HG03442 (cell line): ENCODE results near the gene ZNF428.

Source experiments
- ATAC-seq: cut with Tn5 transposase; IDR thresholded peaks from one replicate; pipeline ENCODE4 v1.9.1; 2021; ENCODE audit warnings: mild to moderate bottlenecking, moderate library complexity; ENCODE audit not compliant: unreplicated experiment

ZNF428 gene

DNA sequence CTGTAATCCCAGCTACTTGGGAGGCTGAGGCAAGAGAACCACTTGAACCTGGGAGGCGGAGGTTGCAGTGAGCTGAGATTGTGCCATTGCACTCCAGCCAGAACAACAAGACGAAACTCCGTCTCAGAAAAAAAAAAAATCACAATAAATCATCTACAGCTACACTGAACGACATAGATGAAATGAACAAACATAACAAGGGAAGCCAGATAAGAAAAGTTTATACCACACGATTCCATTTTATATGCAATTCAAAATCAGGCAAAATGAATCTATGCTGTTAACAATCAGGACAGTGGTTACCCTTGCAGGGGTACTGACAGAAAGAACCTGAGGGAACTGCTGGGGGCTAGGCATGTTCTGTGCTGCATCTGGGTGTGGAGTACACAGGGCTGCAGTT, 49.8 kb downstream of the ZNF428 start:
- no peak for ATAC-seq

DNA sequence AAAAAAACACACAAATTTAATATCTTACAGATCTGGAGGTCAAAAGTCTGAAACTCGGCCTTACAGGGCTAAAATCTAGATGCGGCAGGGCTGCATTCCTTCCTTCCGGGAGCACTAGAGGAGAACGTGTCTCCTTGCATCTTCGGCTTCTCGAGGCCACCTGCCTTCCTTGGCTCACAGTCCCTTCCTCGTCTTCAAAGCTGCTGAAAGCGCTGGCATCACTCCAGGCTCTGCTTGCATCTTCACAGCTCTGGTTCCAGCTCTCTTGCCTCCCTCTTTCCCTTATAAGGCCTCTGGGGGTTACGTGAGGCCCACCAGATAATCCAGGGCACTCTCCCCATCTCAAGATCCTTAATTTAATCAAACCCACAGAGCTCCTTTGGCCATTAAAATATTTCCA, 54.6 kb downstream of the ZNF428 start:
- no peak for ATAC-seq

DNA sequence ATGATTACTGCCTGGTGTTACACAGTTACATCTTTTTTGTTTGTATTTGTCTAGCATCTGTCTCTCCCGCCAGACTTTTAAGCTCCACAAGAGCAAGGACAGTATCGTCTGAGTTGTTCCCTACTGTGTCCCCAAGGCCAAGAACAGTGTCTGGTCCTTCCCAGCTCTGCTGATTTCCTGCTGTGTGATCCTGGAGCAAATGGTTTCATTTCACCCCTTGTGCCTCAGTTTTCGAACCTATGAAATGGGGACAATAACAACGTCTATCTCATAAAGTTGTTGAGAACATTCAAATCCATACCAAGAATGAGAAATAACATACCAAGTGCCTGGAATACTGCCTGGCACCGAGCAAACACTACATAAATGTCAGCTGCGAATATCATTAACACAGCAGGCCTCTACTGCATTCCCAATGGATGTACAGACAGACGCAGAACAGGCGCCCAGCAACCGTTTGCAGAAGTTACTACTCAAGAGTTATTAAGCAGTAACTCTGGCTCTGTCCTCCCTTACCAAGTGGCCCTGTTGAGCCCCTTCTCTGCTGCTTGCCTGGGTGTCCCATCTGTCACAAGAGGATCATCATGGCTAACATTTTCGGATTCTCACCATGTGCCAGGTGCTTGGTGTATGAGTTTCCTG, 55.5 kb downstream of the ZNF428 start:
- no peak for ATAC-seq

DNA sequence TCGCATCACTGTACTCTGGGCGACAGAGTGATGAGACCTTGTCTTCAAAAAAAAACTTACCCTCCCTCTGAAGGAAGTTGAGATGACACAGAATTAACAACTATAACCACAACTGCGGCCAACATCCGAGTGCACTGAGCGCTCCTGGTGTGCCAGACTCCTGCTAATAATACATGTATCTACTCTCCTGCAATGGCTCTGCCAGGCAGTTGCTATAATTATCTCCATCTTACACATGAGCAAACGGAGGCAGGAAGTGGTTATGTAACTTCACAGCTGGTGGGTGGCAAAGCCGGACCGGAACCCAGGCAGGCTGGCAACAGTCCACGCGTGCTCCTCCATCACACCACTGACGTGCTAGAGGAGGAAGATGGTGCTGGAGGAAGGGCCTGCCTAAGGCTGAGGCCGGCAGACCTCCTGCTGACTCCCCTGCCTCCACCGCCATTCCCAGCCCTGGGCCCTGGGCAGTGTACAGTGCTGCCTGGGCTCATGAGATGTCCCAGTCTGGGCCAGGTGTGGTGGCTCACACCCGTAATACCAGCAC, 56.7 kb downstream of the ZNF428 start:
- peak; percentile 74 for ATAC-seq

DNA sequence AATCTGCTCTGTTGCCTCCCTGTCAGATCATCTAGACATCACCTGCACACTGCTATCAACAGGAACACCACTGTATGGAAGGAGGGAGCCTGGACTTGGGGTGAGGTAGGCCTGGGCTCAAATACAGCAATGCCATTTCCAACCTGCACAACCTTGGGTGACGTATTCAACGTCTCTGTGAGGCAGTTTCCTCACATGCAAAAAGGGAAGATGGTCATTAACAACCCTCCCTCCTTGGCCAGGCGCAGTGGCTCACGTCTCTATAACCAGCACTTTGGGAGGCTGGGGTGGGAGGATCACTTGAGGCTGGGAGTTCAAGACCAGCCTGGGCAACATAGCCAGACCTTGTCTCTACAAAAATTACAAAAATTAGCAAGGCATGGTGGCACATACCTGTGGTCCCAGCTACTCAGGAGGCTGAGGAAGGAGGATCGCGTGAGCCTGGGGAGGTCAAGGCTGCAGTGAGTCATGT, 57.2 kb downstream of the ZNF428 start:
- ATAC-seq: no peak

DNA sequence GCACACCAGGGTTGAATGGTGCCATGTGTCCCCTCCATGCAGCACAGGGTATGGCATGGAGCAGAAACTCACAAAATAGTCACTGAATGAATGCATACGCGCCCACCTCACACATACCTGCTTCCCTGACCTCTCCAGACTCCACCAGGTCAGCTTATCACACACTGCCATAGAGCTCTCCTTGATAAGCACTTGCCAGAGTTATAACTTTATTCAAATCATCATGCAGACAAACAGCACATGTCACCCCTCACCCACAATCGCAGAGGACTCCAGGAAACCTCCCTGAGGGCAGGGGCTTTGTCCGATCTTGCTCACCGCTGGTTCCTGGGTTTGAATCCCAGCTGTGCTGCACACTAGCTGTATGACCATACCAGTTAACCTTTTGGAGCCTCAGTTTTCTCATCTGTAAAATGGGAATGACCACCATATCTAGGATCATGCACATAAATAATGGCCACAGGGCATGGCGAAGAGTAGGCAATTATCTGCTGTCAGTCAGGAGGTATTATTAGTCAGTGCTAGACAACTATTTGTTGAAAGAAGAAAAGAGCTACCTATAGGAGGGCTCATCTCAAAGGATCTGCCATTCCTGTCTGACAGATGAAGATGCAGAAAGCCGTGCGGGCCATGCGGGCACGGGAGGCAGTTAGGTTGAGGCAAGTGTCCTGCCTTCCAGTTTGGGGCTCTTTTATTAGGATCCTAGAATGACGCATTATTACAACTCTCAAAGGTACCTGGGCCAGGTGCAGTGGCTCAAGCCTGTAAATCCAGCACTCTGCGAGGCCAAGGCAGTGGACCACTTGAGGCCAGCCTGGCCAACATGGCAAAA, 58.1 kb downstream of the ZNF428 start:
- no peak for ATAC-seq

DNA sequence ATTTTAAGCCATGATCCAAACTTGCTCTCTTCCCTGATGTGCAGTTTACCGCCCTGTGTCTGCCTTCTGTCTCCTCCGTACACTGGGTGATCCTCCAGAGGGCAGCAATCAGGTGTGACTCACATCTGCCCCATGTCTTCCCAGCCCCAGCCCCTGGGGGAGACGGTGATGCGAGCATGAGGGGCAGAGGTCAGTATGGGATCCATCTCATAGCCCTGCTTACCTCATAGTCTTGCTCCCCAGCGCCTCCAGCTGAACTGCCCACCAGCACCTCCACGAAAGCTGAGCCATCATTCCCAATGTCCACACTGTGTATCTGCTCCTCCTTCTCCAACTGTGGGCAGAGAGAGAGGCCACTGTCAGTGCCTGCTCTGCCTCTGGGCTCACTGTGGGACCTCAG, 58.7 kb downstream of the ZNF428 start:
- no peak for ATAC-seq
